Measurements from ENCODE around the gene LYPD6B.

DNA sequence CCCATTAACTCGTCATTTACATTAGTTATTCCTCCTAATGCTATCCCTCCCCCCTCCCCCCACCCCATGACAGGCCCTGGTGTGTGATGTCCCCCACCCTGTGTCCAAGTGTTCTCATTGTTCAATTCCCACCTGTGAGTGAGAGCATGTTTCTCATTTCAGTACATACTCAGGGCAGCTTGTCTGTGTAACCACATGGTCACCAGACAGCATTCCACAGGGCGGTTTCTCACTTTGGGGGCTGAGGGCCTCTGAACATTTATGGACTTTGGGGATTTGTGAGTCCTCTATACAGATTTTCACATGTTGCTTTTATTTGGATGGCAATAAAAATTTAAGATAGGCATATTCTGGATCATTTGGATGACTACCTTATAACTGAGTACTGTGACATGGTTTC lies 84.0 kb downstream of the LYPD6B start:
- TF ChIP-seq POLR2A (IDR thresholded peaks at IDR 0.05) = no peak
- TF ChIP-seq, protein P1, sequence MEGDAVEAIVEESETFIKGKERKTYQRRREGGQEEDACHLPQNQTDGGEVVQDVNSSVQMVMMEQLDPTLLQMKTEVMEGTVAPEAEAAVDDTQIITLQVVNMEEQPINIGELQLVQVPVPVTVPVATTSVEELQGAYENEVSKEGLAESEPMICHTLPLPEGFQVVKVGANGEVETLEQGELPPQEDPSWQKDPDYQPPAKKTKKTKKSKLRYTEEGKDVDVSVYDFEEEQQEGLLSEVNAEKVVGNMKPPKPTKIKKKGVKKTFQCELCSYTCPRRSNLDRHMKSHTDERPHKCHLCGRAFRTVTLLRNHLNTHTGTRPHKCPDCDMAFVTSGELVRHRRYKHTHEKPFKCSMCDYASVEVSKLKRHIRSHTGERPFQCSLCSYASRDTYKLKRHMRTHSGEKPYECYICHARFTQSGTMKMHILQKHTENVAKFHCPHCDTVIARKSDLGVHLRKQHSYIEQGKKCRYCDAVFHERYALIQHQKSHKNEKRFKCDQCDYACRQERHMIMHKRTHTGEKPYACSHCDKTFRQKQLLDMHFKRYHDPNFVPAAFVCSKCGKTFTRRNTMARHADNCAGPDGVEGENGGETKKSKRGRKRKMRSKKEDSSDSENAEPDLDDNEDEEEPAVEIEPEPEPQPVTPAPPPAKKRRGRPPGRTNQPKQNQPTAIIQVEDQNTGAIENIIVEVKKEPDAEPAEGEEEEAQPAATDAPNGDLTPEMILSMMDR (IDR thresholded peaks at IDR 0.05) = no peak

Measured in body of pancreas (tissue), 4 donors.